ENCODE data around the gene KCNQ5. TPM values are rescaled to one million over a fixed set of nuclear protein-coding genes. Genes with fewer than 3 reads are reported as not detected.

Gene KCNQ5
- 5.5 TPM for total RNA-seq

GRCh38 chr6:72621291-72622093 lies at the start of gene KCNQ5:
KCNQ5 (plus strand) TSS chr6:72622064.

GRCh38 chr6:73225396-73225795 lies 603.5 kb downstream of the KCNQ5 start, which contains the start of gene KHDC1L:
KHDC1L (minus strand) TSS chr6:73225496; CDS start chr6:73225408, 88 bp downstream.

Small RNA genes lying within 50 kb of the gene (small RNA-seq; reads per million reads assigned to genes)
- gene MIR4282 = not detected

Measured in diencephalon (tissue), 1 donor.